CD14-positive monocyte (primary cell): ENCODE measurements around the gene FKBP11. TPM values are rescaled to one million over a fixed set of nuclear protein-coding genes. Genes with fewer than 3 reads are reported as not detected.

Source experiments
- DNase-seq, 3 donors: peaks; one replicate each; pipeline ENCODE4 v3.0.0-alpha.2; 2011 to 2022
- H2AFZ ChIP-seq: 2 replicates; pipeline ENCODE4 v1.6.0; 2012; ENCODE audit warnings: mild to moderate bottlenecking, low read depth, low read length, inconsistent platforms; ENCODE audit not compliant: insufficient read depth, poor library complexity, severe bottlenecking
- H3K27ac ChIP-seq, 2 donors: 1 replicate in 1 of 2; 2 replicates in 1 of 2; pipeline ENCODE4 v1.5.1; 2012 to 2013; ENCODE audit warnings: low read length in 2 of 2, control low read depth in 1 of 2, inconsistent platforms in 1 of 2, low read depth in 1 of 2, mild to moderate bottlenecking in 1 of 2
- H3K27me3 ChIP-seq, 2 donors: one replicate each; pipeline versions ENCODE4 v1.6.0 to v1.6.1; 2011 to 2013; ENCODE audit warnings: low read length in 2 of 2; ENCODE audit not compliant: control insufficient read depth in 2 of 2, insufficient read depth in 2 of 2
- H3K36me3 ChIP-seq, 2 donors: replicated peaks in 1 of 2; 1 replicate in 1 of 2; 2 replicates in 1 of 2; pipeline versions ENCODE4 v1.5.1 to v1.6.1; 2012 to 2013; ENCODE audit warnings: low read length in 2 of 2, control low read depth in 1 of 2, inconsistent platforms in 1 of 2, mild to moderate bottlenecking in 1 of 2; ENCODE audit not compliant: insufficient read depth in 2 of 2, control insufficient read depth in 1 of 2
- H3K4me1 ChIP-seq, 2 donors: 1 replicate in 1 of 2; 2 replicates in 1 of 2; pipeline versions ENCODE4 v1.5.1 to v1.6.1; 2012 to 2013; ENCODE audit warnings: low read length in 2 of 2, control low read depth in 1 of 2, inconsistent platforms in 1 of 2, mild to moderate bottlenecking in 1 of 2, moderate library complexity in 1 of 2; ENCODE audit not compliant: insufficient read depth in 2 of 2, control insufficient read depth in 1 of 2
- H3K4me2 ChIP-seq: replicated peaks from 2 replicates; pipeline ENCODE3; 2012; ENCODE audit warnings: low read length, moderate library complexity, mild to moderate bottlenecking; ENCODE audit not compliant: poor library complexity, severe bottlenecking; ENCODE audit errors: extremely low read depth
- H3K4me3 ChIP-seq, 3 experiments: fragments of 200-600 bp in 1 of 3; sonication (generic) in 1 of 3; replicated peaks in 1 of 3; 1 replicate in 2 of 3; 2 replicates in 1 of 3; pipeline ENCODE4 v1.5.1; 2011 to 2013; ENCODE audit warnings: low read length in 3 of 3, mild to moderate bottlenecking in 3 of 3, control low read depth in 2 of 3, low read depth in 2 of 3, inconsistent platforms in 1 of 3, moderate library complexity in 1 of 3
- H3K79me2 ChIP-seq: 2 replicates; pipeline ENCODE4 v1.6.0; 2012; ENCODE audit warnings: mild to moderate bottlenecking, control low read depth, inconsistent platforms, low read length, moderate library complexity; ENCODE audit not compliant: insufficient read depth
- H3K9ac ChIP-seq: 2 replicates; pipeline ENCODE4 v1.6.0; 2017; ENCODE audit warnings: low read length, mild to moderate bottlenecking; ENCODE audit not compliant: insufficient read depth, poor library complexity, severe bottlenecking
- H3K9me3 ChIP-seq, 2 donors: replicated peaks in 1 of 2; 1 replicate in 1 of 2; 2 replicates in 1 of 2; pipeline versions ENCODE4 v1.5.1 to v1.6.1; 2012 to 2013; ENCODE audit warnings: low read length in 2 of 2, control low read depth in 1 of 2; ENCODE audit not compliant: control insufficient read depth in 1 of 2, insufficient read depth in 1 of 2
- H4K20me1 ChIP-seq: 2 replicates; pipeline ENCODE4 v1.6.0; 2012; ENCODE audit warnings: mild to moderate bottlenecking, low read length, control low read depth, moderate library complexity; ENCODE audit not compliant: insufficient read depth
- H3K27ac Mint-ChIP-seq, 7 donors: one replicate each; pipeline ENCODE4 v1.8.0; 2020; ENCODE audit warnings: mild to moderate bottlenecking in 7 of 7, mixed read lengths in 7 of 7, moderate library complexity in 6 of 7, inconsistent platforms in 2 of 7
- H3K27me3 Mint-ChIP-seq, 3 donors: one replicate each; pipeline ENCODE4 v1.8.0; 2021 to 2022; ENCODE audit warnings: low read depth in 3 of 3, mild to moderate bottlenecking in 3 of 3, mixed read lengths in 3 of 3, moderate library complexity in 3 of 3, inconsistent platforms in 1 of 3
- H3K36me3 Mint-ChIP-seq, 2 donors: one replicate each; pipeline ENCODE4 v1.8.0; 2020; ENCODE audit warnings: mixed read lengths in 2 of 2, inconsistent platforms in 1 of 2, mild to moderate bottlenecking in 1 of 2
- H3K4me1 Mint-ChIP-seq: one replicate; pipeline ENCODE4 v1.8.0; 2020; ENCODE audit warnings: mild to moderate bottlenecking, mixed read lengths
- H3K4me3 Mint-ChIP-seq, 2 donors: one replicate each; pipeline ENCODE4 v1.8.0; 2020; ENCODE audit warnings: mild to moderate bottlenecking in 2 of 2, mixed read lengths in 2 of 2, moderate library complexity in 1 of 2
- H3K9me3 Mint-ChIP-seq, 7 donors: one replicate each; pipeline ENCODE4 v1.8.0; 2020 to 2022; ENCODE audit warnings: mixed read lengths in 7 of 7, mild to moderate bottlenecking in 6 of 7, moderate library complexity in 6 of 7, inconsistent platforms in 2 of 7
- CTCF ChIP-seq: fragments of 200-600 bp; IDR thresholded peaks from one replicate; pipeline ENCODE4 v1.8.0; 2022; ENCODE audit warnings: antibody characterized with exemption, mild to moderate bottlenecking
- WGBS: methylation state at CpG from one replicate; pipeline ENCODE4 v1.1.5; 2013; ENCODE audit warnings: missing lambda C conversion rate; ENCODE audit not compliant: insufficient coverage; 5-methylcytosine and 5-hydroxymethylcytosine counted together
- intact Hi-C, 2 donors: fragments of 100-400 bp; cut with micrococcal nuclease; formaldehyde crosslinking; loops; one replicate each; pipeline versions ENCODE4 v1.15.0 to v1.15.1; 2023
- polyA plus RNA-seq, 3 donors: library from polyadenylated mRNA; depleted of rRNA in 1 of 3; unstranded in 2 of 3; stranded (reverse) in 1 of 3; fragments of 300-500 nt in 2 of 3; fragments of >200 nt in 1 of 3; fragmentation: Illumina TruSeq in 2 of 3; gene quantifications; 1 replicate in 2 of 3; 2 replicates in 1 of 3; pipeline ENCODE4 v1.2.3, GENCODE V29; 2012 to 2021

Gene FKBP11
- polyA plus RNA-seq, 3 donors, result 1.5 to 15.2 (median 2.2) TPM

- Histone ChIP-seq H4K20me1 (peaks cover 10% of the 10 kb centered on the region), H3K4me1 (peaks cover 32 to 49% of the 10 kb centered on the region in 2 donors), H3K9ac (no peak overlapping the region), H3K4me3 (no peak overlapping the region), H3K79me2 (no peaks in the 10 kb centered on the region), H3K36me3 (no peaks in the 10 kb centered on the region), H3K9me3 (peaks cover 0 to 20% of the 10 kb centered on the region in 2 donors), H2AFZ (no peak overlapping the region), H3K27me3 (peaks cover 36 to 53% of the 10 kb centered on the region in 2 donors), H3K27ac (no peak overlapping the region), H3K4me2 (no peak overlapping the region)
- WGBS, result 100% methylated on average over 2 of the region's 3 CpGs
- Mint-ChIP-seq H3K27me3 (peaks cover 48 to 58% (median 53%) of the 10 kb centered on the region in 3 donors), H3K9me3 (peaks cover 0 to 15% (median 12%) of the 10 kb centered on the region in 7 donors), H3K4me3 (peak overlapping the region in 1 of 2 donors; percentile 65), H3K36me3 (peaks cover 3 to 14% of the 10 kb centered on the region in 2 donors), H3K27ac (no peak overlapping the region), H3K4me1 (peaks cover 42% of the 10 kb centered on the region)
- no peak for DNase-seq
- TF ChIP-seq CTCF, result no peak
- intact Hi-C loops, result no loop called here
These were observed 43.2 kb upstream of the FKBP11 start for GRCh38 chr12:48968467-48968866.

GRCh38 chr12:48967991-48968390 is 42.7 kb upstream of the FKBP11 start:
- Histone ChIP-seq H3K36me3 (no peaks in the 10 kb centered on the region), H2AFZ (no peak overlapping the region), H3K4me3 (no peak overlapping the region), H3K9me3 (peaks cover 0 to 20% of the 10 kb centered on the region in 2 donors), H3K9ac (no peak overlapping the region), H3K79me2 (no peaks in the 10 kb centered on the region), H3K4me1 (peaks cover 27 to 44% of the 10 kb centered on the region in 2 donors), H3K27me3 (peaks cover 31 to 48% of the 10 kb centered on the region in 2 donors), H3K4me2 (no peak overlapping the region), H4K20me1 (peaks cover 10% of the 10 kb centered on the region), H3K27ac (no peak overlapping the region)
- H3K9me3 Mint-ChIP-seq, result peaks cover 0 to 15% (median 11%) of the 10 kb centered on the region in 7 donors
- intact Hi-C loops, result no loop called here
- H3K4me3 Mint-ChIP-seq, result no peak overlapping the region
- no peak overlapping the region for H3K27ac Mint-ChIP-seq
- 100% methylated on average over 2 of the region's 7 CpGs for WGBS
- peaks cover 43 to 53% (median 49%) of the 10 kb centered on the region in 3 donors for H3K27me3 Mint-ChIP-seq
- H3K4me1 Mint-ChIP-seq, result peaks cover 37% of the 10 kb centered on the region
- peaks cover 3 to 14% of the 10 kb centered on the region in 2 donors for H3K36me3 Mint-ChIP-seq
- DNase-seq, result no peak
- TF ChIP-seq CTCF, result no peak
